ENCODE measurements around the gene ACTL10.
"Not testable (repeated sequence)": the region's sequence is repeated elsewhere in the genome, so short reads cannot be mapped to it uniquely, and the experiment has no call there.

ACTL10 gene

GRCh38 chr20:33636776-33637175 lies 30.0 kb upstream of the ACTL10 start:
- Histone ChIP-seq H3K27me3 (ENCODE audit: control insufficient read depth in 1 of 2, insufficient read depth in 2 of 2, low read length in 2 of 2) (no peaks in the 10 kb centered on the region), H3K36me3 (ENCODE audit: insufficient read depth, low read length) (peaks cover 55% of the 10 kb centered on the region), H3K27ac (ENCODE audit: low read depth, low read length) (no peak overlapping the region), H3K9ac (ENCODE audit: low read length) (no peak overlapping the region), H3K4me3 (ENCODE audit: low read depth in 1 of 2, low read length in 2 of 2) (no peak overlapping the region), H3K4me1 (ENCODE audit: insufficient read depth, low read length) (no peaks in the 10 kb centered on the region), H3K9me3 (ENCODE audit: low read length) (no peaks in the 10 kb centered on the region)

- Histone ChIP-seq H3K4me3 (ENCODE audit: low read depth in 1 of 2, low read length in 2 of 2) (no peak overlapping the region), H3K27ac (ENCODE audit: low read depth, low read length) (no peak overlapping the region), H3K27me3 (ENCODE audit: control insufficient read depth in 1 of 2, insufficient read depth in 2 of 2, low read length in 2 of 2) (no peaks in the 10 kb centered on the region), H3K9ac (ENCODE audit: low read length) (no peak overlapping the region), H3K4me1 (ENCODE audit: insufficient read depth, low read length) (no peaks in the 10 kb centered on the region), H3K9me3 (ENCODE audit: low read length) (no peaks in the 10 kb centered on the region), H3K36me3 (ENCODE audit: insufficient read depth, low read length) (peaks cover 68% of the 10 kb centered on the region)
Observed at GRCh38 chr20:33640287-33640686, 26.5 kb upstream of the ACTL10 start.

DNA sequence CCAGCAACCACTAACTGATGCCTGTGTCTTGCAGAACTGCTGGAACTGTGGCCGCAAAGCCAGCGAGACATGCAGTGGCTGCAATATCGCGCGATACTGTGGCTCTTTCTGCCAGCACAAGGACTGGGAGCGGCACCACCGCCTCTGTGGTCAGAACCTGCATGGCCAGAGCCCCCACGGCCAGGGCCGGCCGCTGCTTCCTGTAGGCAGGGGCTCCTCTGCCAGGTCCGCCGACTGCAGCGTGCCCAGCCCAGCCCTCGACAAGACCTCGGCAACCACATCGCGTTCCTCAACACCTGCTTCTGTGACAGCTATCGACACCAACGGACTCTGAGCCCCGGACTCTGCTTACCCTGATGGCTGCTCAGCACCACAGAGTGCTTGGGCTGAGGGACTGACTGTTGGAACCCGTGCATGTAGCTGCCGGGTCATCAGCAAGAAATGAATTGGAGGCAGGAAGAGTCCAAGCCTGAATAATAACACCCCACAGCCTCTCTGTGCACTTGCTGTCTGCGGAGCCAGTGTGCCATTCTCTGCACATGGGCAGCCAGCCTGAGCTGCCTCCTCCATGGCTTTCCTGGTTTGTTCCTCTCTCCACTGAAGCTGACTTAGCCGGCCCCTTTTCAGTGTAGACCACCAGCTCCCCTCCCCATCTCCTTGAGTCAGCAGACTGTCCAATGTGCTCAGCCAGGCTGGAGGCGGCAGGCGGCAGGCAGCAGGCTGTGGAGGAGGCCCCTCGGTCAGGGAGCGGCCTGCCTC lies 22.3 kb upstream of the ACTL10 start:
- H3K27ac ChIP-seq (ENCODE audit: low read depth, low read length) = no peak overlapping the region

DNA sequence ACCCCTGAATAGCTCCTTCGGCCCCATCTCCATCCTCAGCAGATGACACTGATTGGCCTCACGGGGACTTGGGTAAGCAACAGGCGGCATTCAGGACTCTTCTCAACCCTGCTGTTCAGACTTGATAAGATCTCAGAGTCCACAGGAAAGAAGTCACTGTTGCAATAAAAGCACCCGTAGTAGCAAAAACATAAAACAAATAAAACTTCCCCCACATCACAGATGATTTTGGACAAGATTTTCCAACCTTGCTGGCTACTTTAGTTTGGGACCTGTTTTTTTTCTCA lies 21.7 kb upstream of the ACTL10 start:
- peaks cover 31% of the 10 kb centered on the region for H3K4me1 ChIP-seq (ENCODE audit: insufficient read depth, low read length)
- H3K36me3 ChIP-seq (ENCODE audit: insufficient read depth, low read length) = peaks cover 47% of the 10 kb centered on the region
- no peaks in the 10 kb centered on the region for H3K9me3 ChIP-seq (ENCODE audit: low read length)
- H3K27me3 ChIP-seq (ENCODE audit: control insufficient read depth in 1 of 2, insufficient read depth in 2 of 2, low read length in 2 of 2) = no peaks in the 10 kb centered on the region
- H3K4me3 ChIP-seq (ENCODE audit: low read depth in 1 of 2, low read length in 2 of 2) = no peak overlapping the region
- no peak overlapping the region for H3K9ac ChIP-seq (ENCODE audit: low read length)
- no peak overlapping the region for H3K27ac ChIP-seq (ENCODE audit: low read depth, low read length)

More for the DNA sequence above, 22.3 kb upstream of the ACTL10 start:
- H3K36me3 ChIP-seq (ENCODE audit: insufficient read depth, low read length) = peaks cover 48% of the 10 kb centered on the region
- H3K4me1 ChIP-seq (ENCODE audit: insufficient read depth, low read length) = peaks cover 26% of the 10 kb centered on the region
- no peak overlapping the region for H3K4me3 ChIP-seq (ENCODE audit: low read depth in 1 of 2, low read length in 2 of 2)
- no peaks in the 10 kb centered on the region for H3K27me3 ChIP-seq (ENCODE audit: control insufficient read depth in 1 of 2, insufficient read depth in 2 of 2, low read length in 2 of 2)
- H3K9me3 ChIP-seq (ENCODE audit: low read length) = no peaks in the 10 kb centered on the region
- no peak overlapping the region for H3K9ac ChIP-seq (ENCODE audit: low read length)

GRCh38 chr20:33645396-33645795 lies 21.3 kb upstream of the ACTL10 start:
- Histone ChIP-seq H3K4me3 (ENCODE audit: low read depth in 1 of 2, low read length in 2 of 2) (no peak overlapping the region), H3K27me3 (ENCODE audit: control insufficient read depth in 1 of 2, insufficient read depth in 2 of 2, low read length in 2 of 2) (no peaks in the 10 kb centered on the region), H3K4me1 (ENCODE audit: insufficient read depth, low read length) (peaks cover 31% of the 10 kb centered on the region), H3K27ac (ENCODE audit: low read depth, low read length) (no peak overlapping the region), H3K9me3 (ENCODE audit: low read length) (no peaks in the 10 kb centered on the region), H3K36me3 (ENCODE audit: insufficient read depth, low read length) (peaks cover 44% of the 10 kb centered on the region), H3K9ac (ENCODE audit: low read length) (no peak overlapping the region)

DNA sequence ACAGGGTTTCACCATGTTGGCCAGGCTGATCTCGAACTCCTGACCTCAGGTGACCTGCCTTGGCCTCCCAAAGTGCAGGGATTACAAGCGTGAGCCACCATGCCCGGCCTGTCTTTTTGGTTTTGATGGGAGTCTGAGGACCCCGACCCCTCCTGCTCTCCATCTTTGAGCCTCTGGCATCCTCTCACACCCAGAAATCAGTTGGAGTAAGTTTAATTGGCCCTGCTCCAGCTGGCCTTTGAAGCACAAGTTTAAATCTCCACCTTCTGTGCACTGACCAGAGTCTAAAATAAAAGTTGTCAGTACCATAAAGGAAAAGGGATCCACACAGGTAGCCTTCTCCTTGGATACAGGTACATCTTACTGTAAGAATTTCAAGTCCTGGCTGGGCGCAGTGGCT lies 20.6 kb upstream of the ACTL10 start:
- Histone ChIP-seq H3K4me1 (ENCODE audit: insufficient read depth, low read length) (peaks cover 31% of the 10 kb centered on the region), H3K9me3 (ENCODE audit: low read length) (no peaks in the 10 kb centered on the region), H3K4me3 (ENCODE audit: low read depth in 1 of 2, low read length in 2 of 2) (no peak overlapping the region), H3K27me3 (ENCODE audit: control insufficient read depth in 1 of 2, insufficient read depth in 2 of 2, low read length in 2 of 2) (no peaks in the 10 kb centered on the region), H3K36me3 (ENCODE audit: insufficient read depth, low read length) (peaks cover 36% of the 10 kb centered on the region), H3K9ac (ENCODE audit: low read length) (no peak overlapping the region), H3K27ac (ENCODE audit: low read depth, low read length) (no peak overlapping the region)

DNA sequence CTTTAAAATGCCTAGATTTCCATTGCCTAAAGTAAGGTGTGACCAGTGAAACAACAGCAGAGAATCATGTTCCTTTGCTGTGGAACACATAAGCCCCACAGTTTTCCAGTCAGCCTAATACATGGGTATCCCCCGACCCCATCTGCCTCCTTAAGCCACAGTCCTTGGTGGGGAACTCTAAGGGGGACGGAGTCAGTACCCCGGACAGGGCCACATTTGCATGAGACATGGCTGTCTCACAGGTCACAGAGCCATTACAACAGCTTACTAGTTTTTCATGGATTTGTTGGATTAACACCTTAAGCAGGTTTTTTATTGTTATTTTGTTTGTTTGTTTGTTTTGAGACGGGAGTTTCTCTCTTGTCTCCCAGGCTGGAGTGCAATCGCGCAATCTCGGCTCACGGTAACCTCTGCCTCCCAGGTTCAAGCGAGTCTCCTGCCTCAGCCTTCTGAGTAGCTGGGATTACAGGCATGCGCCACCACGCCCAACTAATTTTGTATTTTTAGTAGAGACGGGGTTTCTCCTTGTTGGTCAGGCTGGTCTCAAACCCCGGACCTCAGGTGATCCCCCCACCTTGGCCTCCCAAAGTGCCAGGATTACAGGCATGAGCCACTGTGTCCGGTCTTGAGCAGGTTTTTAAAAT lies 19.7 kb upstream of the ACTL10 start:
- not testable (repeated sequence) for H3K9me3 ChIP-seq (ENCODE audit: low read length); H3K27me3 ChIP-seq (ENCODE audit: control insufficient read depth in 1 of 2, insufficient read depth in 2 of 2, low read length in 2 of 2); H3K27ac ChIP-seq (ENCODE audit: low read depth, low read length); H3K9ac ChIP-seq (ENCODE audit: low read length); H3K4me3 ChIP-seq (ENCODE audit: low read depth in 1 of 2, low read length in 2 of 2)
- H3K4me1 ChIP-seq (ENCODE audit: insufficient read depth, low read length) = peaks cover 31% of the 10 kb centered on the region
- H3K36me3 ChIP-seq (ENCODE audit: insufficient read depth, low read length) = peaks cover 30% of the 10 kb centered on the region

- peaks cover 31% of the 10 kb centered on the region for H3K4me1 ChIP-seq (ENCODE audit: insufficient read depth, low read length)
- H3K9me3 ChIP-seq (ENCODE audit: low read length) = no peaks in the 10 kb centered on the region
- no peak overlapping the region for H3K27ac ChIP-seq (ENCODE audit: low read depth, low read length)
- H3K9ac ChIP-seq (ENCODE audit: low read length) = no peak overlapping the region
- H3K4me3 ChIP-seq (ENCODE audit: low read depth in 1 of 2, low read length in 2 of 2) = no peak overlapping the region
- no peaks in the 10 kb centered on the region for H3K27me3 ChIP-seq (ENCODE audit: control insufficient read depth in 1 of 2, insufficient read depth in 2 of 2, low read length in 2 of 2)
- H3K36me3 ChIP-seq (ENCODE audit: insufficient read depth, low read length) = peaks cover 23% of the 10 kb centered on the region
Observed at GRCh38 chr20:33647603-33648395, 18.9 kb upstream of the ACTL10 start.

DNA sequence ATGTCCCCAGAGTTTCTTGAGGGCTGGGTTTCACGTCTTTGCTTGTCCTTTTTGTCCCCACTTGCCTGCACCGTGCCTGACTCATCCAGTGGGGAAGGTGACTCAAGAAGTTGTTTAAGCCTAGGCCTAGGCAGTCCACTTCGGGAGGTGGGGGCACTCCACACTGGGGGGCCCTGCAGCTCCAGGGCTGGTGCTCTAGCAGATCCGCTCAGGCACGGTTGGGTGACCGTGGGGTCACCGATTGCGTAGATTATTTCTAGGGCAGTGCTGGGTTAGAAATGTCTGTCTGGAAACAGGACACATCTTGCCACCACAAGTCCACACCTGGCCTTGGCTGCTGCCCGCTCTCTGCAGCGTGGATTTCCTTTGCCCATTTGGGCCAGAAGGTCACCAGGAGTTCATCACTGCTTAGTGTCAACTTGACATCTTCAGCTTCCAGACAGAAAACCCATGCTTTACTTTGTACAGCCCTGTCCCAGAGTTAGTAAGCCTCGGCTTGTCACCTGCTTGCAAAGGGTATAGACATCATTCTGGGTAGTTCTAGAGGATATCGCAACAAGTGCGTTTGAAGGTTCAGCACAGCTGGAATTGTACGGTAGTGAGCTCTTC lies 18.2 kb upstream of the ACTL10 start:
- Histone ChIP-seq H3K9me3 (ENCODE audit: low read length) (no peaks in the 10 kb centered on the region), H3K4me3 (ENCODE audit: low read depth in 1 of 2, low read length in 2 of 2) (no peak overlapping the region), H3K9ac (ENCODE audit: low read length) (no peak overlapping the region), H3K4me1 (ENCODE audit: insufficient read depth, low read length) (peaks cover 33% of the 10 kb centered on the region), H3K27me3 (ENCODE audit: control insufficient read depth in 1 of 2, insufficient read depth in 2 of 2, low read length in 2 of 2) (no peaks in the 10 kb centered on the region), H3K27ac (ENCODE audit: low read depth, low read length) (no peak overlapping the region), H3K36me3 (ENCODE audit: insufficient read depth, low read length) (peaks cover 21% of the 10 kb centered on the region)

DNA sequence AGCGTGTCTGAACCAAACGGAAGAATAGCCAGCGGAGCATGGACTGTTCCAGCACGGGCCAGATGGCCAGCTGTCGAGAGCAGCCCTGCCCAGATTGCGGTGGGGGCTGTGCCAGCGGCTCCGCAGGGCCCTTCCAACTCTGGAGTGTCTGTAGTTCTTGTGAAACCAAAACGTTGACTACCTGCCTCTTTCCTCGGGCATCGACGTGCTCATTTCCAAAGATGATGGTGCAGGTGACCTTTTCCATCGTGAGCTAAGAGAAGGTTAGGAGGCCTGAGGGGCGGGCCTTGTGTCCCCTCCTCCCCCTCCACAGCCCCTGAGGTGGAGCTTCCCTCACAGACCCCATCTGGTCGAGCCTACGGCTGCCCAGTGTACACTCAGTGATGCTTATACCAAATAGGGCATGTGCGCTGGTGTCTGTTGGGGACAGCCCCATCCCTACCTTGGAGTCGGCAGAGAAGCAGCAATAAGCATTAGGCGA lies 17.5 kb upstream of the ACTL10 start:
- Histone ChIP-seq H3K9ac (ENCODE audit: low read length) (no peak overlapping the region), H3K36me3 (ENCODE audit: insufficient read depth, low read length) (peaks cover 17% of the 10 kb centered on the region), H3K4me3 (ENCODE audit: low read depth in 1 of 2, low read length in 2 of 2) (peak overlapping the region in 1 of 2 donors; percentile 26), H3K9me3 (ENCODE audit: low read length) (no peaks in the 10 kb centered on the region), H3K27ac (ENCODE audit: low read depth, low read length) (no peak overlapping the region), H3K27me3 (ENCODE audit: control insufficient read depth in 1 of 2, insufficient read depth in 2 of 2, low read length in 2 of 2) (no peaks in the 10 kb centered on the region), H3K4me1 (ENCODE audit: insufficient read depth, low read length) (peaks cover 40% of the 10 kb centered on the region)

DNA sequence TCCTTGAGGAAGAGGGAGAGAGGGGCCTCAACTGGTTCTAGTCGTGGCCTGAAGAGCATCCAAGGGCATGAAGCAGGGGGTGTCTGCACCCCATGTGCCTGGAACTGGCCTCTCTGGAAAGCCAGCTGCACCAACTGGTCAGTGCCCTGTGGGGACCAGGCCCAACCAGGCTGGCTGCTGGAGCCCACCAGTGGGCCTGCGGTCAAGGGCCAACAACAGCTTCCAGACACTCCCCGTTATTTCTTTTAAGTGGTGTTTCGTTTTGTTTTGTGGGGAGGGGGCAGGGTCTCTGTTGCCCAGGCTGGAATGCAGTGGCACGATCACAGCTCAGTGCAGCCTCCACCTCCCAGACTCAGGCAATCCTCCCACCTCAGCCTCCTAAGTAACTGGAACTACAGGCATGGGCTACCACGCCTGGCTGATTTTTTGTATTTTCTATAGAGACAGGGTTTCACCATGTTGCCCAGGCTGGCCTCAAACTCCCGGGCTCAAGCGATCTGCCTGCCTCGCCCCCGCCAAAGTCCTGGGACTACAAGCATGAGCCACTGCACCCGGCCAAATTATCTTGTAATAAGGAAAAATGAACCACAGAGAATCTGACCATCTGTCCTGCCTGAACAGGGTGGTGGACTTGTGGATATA lies 16.5 kb upstream of the ACTL10 start:
- Histone ChIP-seq H3K27ac (ENCODE audit: low read depth, low read length) (no peak overlapping the region), H3K9me3 (ENCODE audit: low read length) (no peaks in the 10 kb centered on the region), H3K36me3 (ENCODE audit: insufficient read depth, low read length) (peaks cover 7% of the 10 kb centered on the region), H3K4me1 (ENCODE audit: insufficient read depth, low read length) (peaks cover 40% of the 10 kb centered on the region), H3K27me3 (ENCODE audit: control insufficient read depth in 1 of 2, insufficient read depth in 2 of 2, low read length in 2 of 2) (no peaks in the 10 kb centered on the region), H3K9ac (ENCODE audit: low read length) (no peak overlapping the region), H3K4me3 (ENCODE audit: low read depth in 1 of 2, low read length in 2 of 2) (no peak overlapping the region)
